ENCODE data around the gene AAR2.

Gene AAR2

DNA sequence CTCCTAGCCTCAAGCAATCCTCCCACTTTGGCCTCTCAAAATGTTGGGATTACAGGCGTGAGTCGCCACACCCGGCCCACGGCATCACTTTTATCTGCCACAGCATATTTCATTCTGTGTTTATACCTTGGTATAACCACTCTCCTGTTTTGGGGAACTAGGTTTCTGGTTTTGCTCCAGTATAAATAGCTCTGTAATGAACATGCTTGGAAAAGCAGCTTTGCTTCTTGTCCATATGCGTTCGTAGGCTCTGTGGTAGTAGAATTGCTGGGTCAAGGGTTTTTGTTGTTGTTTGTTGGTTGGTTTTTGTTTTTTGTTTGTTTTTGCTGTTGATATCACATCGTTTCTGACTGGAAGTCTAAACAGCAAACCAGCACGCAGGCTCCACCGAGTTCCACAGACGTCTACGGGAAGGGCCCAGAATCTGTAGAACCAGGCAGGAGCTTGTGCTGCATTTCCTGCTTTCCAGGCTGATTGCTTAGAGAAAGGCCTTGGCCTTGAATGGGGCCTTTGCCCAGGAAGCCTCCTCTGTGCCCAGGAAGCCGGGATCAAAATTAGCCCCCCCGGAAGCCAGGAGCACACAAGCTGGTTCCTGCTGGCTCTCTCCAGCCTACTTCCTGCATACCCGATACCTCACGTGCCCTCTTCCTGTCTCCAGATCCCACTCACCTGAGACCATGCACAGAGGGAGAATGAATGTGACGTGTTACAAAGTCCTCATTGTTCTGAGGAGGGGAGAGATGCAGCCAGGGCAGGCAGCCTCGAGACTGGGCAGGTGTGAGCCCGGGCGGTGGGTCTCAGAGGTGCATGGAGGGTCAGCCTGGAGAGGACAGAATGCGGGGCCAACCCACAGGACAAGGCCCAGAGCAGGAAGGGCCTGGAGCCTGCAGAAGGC, 34.7 kb downstream of the AAR2 start:
- DNase-seq (ENCODE audit: extremely low read depth, low read depth) = no peak
- H3K4me3 ChIP-seq (replicated peaks; ENCODE audit: low read depth, low read length) = no peak overlapping the region
- TF ChIP-seq CTCF (IDR thresholded peaks at IDR 0.05; ENCODE audit: low read depth, low read length, missing control alignments) = no peak

- TF ChIP-seq CTCF (IDR thresholded peaks at IDR 0.05; ENCODE audit: low read depth, low read length, missing control alignments) = no peak
- no peak overlapping the region for H3K4me3 ChIP-seq (replicated peaks; ENCODE audit: low read depth, low read length)
- DNase-seq (ENCODE audit: extremely low read depth, low read depth) = no peak
These were observed 35.6 kb downstream of the AAR2 start for GRCh38 chr20:36271639-36272546.

GRCh38 chr20:36272547-36273220, 36.4 kb downstream of the AAR2 start:
- H3K4me3 ChIP-seq (replicated peaks; ENCODE audit: low read depth, low read length) = no peak overlapping the region
- no peak for DNase-seq (ENCODE audit: extremely low read depth, low read depth)
- TF ChIP-seq CTCF (IDR thresholded peaks at IDR 0.05; ENCODE audit: low read depth, low read length, missing control alignments) = no peak

- peak; percentile 37 for TF ChIP-seq CTCF (IDR thresholded peaks at IDR 0.05; ENCODE audit: low read depth, low read length, missing control alignments)
- no peak for DNase-seq (ENCODE audit: extremely low read depth, low read depth)
- H3K4me3 ChIP-seq (replicated peaks; ENCODE audit: low read depth, low read length) = no peak overlapping the region
These were observed 37.3 kb downstream of the AAR2 start for GRCh38 chr20:36273414-36274180.

DNA sequence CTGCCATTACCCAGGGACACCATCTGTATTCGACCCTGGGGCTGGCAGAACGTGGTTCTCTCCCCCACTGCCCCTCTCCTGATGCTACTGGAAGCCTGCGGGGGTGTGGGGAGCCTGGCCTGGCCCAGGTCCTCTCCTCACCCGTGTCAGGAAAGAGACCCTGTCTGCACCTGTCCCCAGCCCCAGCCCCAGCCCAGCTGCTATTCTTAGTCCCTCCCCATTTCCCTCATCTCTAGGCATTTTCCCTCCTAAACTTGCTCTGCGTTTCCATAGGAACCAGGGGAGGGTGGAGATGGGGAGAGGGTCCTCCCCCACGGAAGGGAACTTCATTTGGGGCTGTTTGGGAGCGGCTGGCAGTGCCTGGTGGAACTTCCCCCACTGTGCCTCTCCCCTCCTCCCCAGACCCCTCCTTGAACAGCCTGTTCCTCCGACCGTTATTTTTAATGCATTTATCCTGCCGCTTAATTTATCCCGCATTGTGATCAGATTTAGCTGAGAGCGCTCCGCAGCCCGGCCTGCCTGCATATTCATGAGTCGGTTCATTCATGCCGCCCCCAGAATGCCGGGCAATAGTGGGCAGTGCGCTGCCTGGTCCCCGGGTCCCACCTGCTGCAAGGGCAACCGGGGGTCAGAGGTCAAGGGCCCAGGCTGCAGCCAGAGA, 38.0 kb downstream of the AAR2 start:
- no peak for TF ChIP-seq CTCF (IDR thresholded peaks at IDR 0.05; ENCODE audit: low read depth, low read length, missing control alignments)
- no peak for DNase-seq (ENCODE audit: extremely low read depth, low read depth)
- no peak overlapping the region for H3K4me3 ChIP-seq (replicated peaks; ENCODE audit: low read depth, low read length)
